K562 (cell line): Measurements from ENCODE around the gene GABPB2. TPM values are rescaled to one million over a fixed set of nuclear protein-coding genes. Genes with fewer than 3 reads are reported as not detected.
A peak's percentile ranks its signal among the peaks of the same experiment; 100 is the strongest.

ENCODE experiments used
- BACH1 ChIP-seq: fragments of 200-800 bp; sonication (Bioruptor generic); IDR thresholded peaks from 2 replicates; pipeline ENCODE4 v1.6.1; 2016; ENCODE audit warnings: missing genetic modification characterization, missing compliant biosample characterization
- CTBP1 ChIP-seq: fragments of 450-650 bp; IDR thresholded peaks from 2 replicates; pipeline ENCODE4 v1.6.1; 2016; ENCODE audit warnings: borderline replicate concordance
- DMBX1 ChIP-seq: fragments of 250-450 bp; sonication (Bioruptor Pico); IDR thresholded peaks from 2 replicates; pipeline ENCODE4 v1.8.0; 2022; ENCODE audit warnings: inconsistent platforms, mild to moderate bottlenecking, moderate library complexity, borderline replicate concordance
- KLF10 ChIP-seq: fragments of 250-450 bp; sonication (Bioruptor Pico); IDR thresholded peaks from 2 replicates; pipeline ENCODE4 v1.6.1; 2021; ENCODE audit warnings: matching md5 sums
- KLF16 ChIP-seq: IDR thresholded peaks from 2 replicates; pipeline ENCODE4 v1.6.1; 2016; ENCODE audit warnings: antibody characterized with exemption
- MBD2 ChIP-seq: sonication (generic); IDR thresholded peaks from 2 replicates; pipeline ENCODE4 v1.6.1; 2016; ENCODE audit warnings: low read depth, borderline replicate concordance
- MCM7 ChIP-seq, 2 experiments: fragments of 450-650 bp; IDR thresholded peaks; 2 replicates each; pipeline ENCODE4 v1.6.1; 2016 to 2018
- NCOA2 ChIP-seq, 2 experiments: fragments of 450-650 bp; IDR thresholded peaks; 2 replicates each; pipeline ENCODE4 v1.6.1; 2018; ENCODE audit warnings: mild to moderate bottlenecking in 2 of 2, moderate library complexity in 1 of 2; ENCODE audit not compliant: partially characterized antibody in 2 of 2
- NFRKB ChIP-seq: fragments of 450-650 bp; IDR thresholded peaks from 2 replicates; pipeline ENCODE4 v1.6.1; 2016; ENCODE audit warnings: low read depth
- NUFIP1 ChIP-seq: fragments of 450-650 bp; IDR thresholded peaks from 2 replicates; pipeline ENCODE4 v1.6.1; 2018; ENCODE audit not compliant: partially characterized antibody
- SMC3 ChIP-seq: conservative IDR thresholded peaks from 2 replicates; pipeline ENCODE4 v1.6.1; 2011; ENCODE audit warnings: low read depth, low read length, improper control_type of control experiment; ENCODE audit not compliant: insufficient read depth
- SRSF9 ChIP-seq: fragments of 200-400 bp; formaldehyde crosslinking; IDR thresholded peaks from 2 replicates; pipeline ENCODE4 v1.6.1; 2017; ENCODE audit warnings: low read depth, low read length, borderline replicate concordance
- TFAM ChIP-seq: fragments of 250-450 bp; sonication (Bioruptor Pico); conservative IDR thresholded peaks from 2 replicates; pipeline ENCODE4 v1.5.0; 2021; ENCODE audit warnings: mild to moderate bottlenecking, moderate library complexity
- ZKSCAN1 ChIP-seq: fragments of 150-350 bp; IDR thresholded peaks from 2 replicates; pipeline ENCODE4 v1.6.1; 2016; ENCODE audit warnings: low read depth, low read length
- ZNF507 ChIP-seq: conservative IDR thresholded peaks from 2 replicates; pipeline ENCODE4 v1.6.1; 2017; ENCODE audit warnings: missing genetic modification characterization, missing compliant biosample characterization
- polyA plus RNA-seq, 8 experiments: library from polyadenylated mRNA; depleted of rRNA in 4 of 8; stranded (reverse) in 5 of 8; unstranded in 3 of 8; fragments of >200 nt; fragmentation: Nextera tagmentation in 2 of 8; fragmentation: Illumina TruSeq in 1 of 8; extraction: Ambion mirVana in 2 of 8; extraction: Trizol in 1 of 8; gene quantifications; 2 replicates each; pipeline versions ENCODE4 v1.2.1 to v1.2.3, GENCODE V29; 2011 to 2014; ENCODE audit warnings: inconsistent platforms in 1 of 8, missing spikeins in 1 of 8
- total RNA-seq, 7 experiments: library from RNA; depleted of rRNA in 6 of 7; stranded (reverse); fragments of >200 nt in 6 of 7; fragmentation: Illumina TruSeq in 2 of 7; extraction: Trizol in 2 of 7; gene quantifications; 2 replicates each; pipeline versions ENCODE4 v1.2.1 to v1.2.3, GENCODE V29; 2011 to 2021; ENCODE audit warnings: low replicate concordance in 1 of 7
- TF ChIP-seq, protein P1 (sequence below): fragments of 250-450 bp; sonication (Bioruptor Pico); IDR thresholded peaks from 2 replicates; pipeline ENCODE4 v1.4.0; 2020
- TF ChIP-seq, protein P2 (sequence below), 2 experiments: fragments of 450-650 bp; IDR thresholded peaks; 2 replicates each; pipeline ENCODE4 v1.6.1; 2016
- TF ChIP-seq, protein P3 (sequence below): fragments of 450-650 bp; IDR thresholded peaks from 2 replicates; pipeline ENCODE4 v1.6.1; 2016; ENCODE audit warnings: low read depth

GABPB2 gene
- total and polyA plus RNA-seq, 9 of the 15 experiments (the other 6 are each of a cell fraction or from before 2014, with no cell fraction given): 2.2 to 13.3 (median 6.1) TPM

- TF ChIP-seq ZKSCAN1 (peak; percentile 36; the same call in 1 of the 2 replicates), ZNF507 (tag) (no peak), NCOA2 (IDR thresholded peaks at IDR 0.05; ENCODE audit: partially characterized antibody in 2 of 2) (no peak), SMC3 (0 out of 2 replicates have a peak, but pooled peaks have one; percentile 17), KLF16 (no peak), NFRKB (peak; percentile 100), CTBP1 (peak; percentile 84), BACH1 (tag) (peak; percentile 71; the same call in 1 of the 2 replicates), DMBX1 (CRISPR knock-in tag) (no peak; the same call in 1 of the 2 replicates), KLF10 (CRISPR knock-in tag) (no peak), MCM7 (IDR thresholded peaks at IDR 0.05) (0 out of 4 replicates have a peak, but pooled peaks of 1 of the 2 experiments have one; percentile 29), NUFIP1 (peak; percentile 55), MBD2 (peak; percentile 58), TFAM (no peak), SRSF9 (no peak)
- TF ChIP-seq, protein P1, sequence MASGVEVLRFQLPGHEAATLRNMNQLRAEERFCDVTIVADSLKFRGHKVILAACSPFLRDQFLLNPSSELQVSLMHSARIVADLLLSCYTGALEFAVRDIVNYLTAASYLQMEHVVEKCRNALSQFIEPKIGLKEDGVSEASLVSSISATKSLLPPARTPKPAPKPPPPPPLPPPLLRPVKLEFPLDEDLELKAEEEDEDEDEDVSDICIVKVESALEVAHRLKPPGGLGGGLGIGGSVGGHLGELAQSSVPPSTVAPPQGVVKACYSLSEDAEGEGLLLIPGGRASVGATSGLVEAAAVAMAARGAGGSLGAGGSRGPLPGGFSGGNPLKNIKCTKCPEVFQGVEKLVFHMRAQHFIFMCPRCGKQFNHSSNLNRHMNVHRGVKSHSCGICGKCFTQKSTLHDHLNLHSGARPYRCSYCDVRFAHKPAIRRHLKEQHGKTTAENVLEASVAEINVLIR: peak; percentile 88
- TF ChIP-seq, protein P2, sequence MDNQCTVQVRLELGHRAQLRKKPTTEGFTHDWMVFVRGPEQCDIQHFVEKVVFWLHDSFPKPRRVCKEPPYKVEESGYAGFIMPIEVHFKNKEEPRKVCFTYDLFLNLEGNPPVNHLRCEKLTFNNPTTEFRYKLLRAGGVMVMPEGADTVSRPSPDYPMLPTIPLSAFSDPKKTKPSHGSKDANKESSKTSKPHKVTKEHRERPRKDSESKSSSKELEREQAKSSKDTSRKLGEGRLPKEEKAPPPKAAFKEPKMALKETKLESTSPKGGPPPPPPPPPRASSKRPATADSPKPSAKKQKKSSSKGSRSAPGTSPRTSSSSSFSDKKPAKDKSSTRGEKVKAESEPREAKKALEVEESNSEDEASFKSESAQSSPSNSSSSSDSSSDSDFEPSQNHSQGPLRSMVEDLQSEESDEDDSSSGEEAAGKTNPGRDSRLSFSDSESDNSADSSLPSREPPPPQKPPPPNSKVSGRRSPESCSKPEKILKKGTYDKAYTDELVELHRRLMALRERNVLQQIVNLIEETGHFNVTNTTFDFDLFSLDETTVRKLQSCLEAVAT (IDR thresholded peaks at IDR 0.05): peak; percentile 54 to 87; a peak in 3 of 4 replicates
- TF ChIP-seq, protein P3, sequence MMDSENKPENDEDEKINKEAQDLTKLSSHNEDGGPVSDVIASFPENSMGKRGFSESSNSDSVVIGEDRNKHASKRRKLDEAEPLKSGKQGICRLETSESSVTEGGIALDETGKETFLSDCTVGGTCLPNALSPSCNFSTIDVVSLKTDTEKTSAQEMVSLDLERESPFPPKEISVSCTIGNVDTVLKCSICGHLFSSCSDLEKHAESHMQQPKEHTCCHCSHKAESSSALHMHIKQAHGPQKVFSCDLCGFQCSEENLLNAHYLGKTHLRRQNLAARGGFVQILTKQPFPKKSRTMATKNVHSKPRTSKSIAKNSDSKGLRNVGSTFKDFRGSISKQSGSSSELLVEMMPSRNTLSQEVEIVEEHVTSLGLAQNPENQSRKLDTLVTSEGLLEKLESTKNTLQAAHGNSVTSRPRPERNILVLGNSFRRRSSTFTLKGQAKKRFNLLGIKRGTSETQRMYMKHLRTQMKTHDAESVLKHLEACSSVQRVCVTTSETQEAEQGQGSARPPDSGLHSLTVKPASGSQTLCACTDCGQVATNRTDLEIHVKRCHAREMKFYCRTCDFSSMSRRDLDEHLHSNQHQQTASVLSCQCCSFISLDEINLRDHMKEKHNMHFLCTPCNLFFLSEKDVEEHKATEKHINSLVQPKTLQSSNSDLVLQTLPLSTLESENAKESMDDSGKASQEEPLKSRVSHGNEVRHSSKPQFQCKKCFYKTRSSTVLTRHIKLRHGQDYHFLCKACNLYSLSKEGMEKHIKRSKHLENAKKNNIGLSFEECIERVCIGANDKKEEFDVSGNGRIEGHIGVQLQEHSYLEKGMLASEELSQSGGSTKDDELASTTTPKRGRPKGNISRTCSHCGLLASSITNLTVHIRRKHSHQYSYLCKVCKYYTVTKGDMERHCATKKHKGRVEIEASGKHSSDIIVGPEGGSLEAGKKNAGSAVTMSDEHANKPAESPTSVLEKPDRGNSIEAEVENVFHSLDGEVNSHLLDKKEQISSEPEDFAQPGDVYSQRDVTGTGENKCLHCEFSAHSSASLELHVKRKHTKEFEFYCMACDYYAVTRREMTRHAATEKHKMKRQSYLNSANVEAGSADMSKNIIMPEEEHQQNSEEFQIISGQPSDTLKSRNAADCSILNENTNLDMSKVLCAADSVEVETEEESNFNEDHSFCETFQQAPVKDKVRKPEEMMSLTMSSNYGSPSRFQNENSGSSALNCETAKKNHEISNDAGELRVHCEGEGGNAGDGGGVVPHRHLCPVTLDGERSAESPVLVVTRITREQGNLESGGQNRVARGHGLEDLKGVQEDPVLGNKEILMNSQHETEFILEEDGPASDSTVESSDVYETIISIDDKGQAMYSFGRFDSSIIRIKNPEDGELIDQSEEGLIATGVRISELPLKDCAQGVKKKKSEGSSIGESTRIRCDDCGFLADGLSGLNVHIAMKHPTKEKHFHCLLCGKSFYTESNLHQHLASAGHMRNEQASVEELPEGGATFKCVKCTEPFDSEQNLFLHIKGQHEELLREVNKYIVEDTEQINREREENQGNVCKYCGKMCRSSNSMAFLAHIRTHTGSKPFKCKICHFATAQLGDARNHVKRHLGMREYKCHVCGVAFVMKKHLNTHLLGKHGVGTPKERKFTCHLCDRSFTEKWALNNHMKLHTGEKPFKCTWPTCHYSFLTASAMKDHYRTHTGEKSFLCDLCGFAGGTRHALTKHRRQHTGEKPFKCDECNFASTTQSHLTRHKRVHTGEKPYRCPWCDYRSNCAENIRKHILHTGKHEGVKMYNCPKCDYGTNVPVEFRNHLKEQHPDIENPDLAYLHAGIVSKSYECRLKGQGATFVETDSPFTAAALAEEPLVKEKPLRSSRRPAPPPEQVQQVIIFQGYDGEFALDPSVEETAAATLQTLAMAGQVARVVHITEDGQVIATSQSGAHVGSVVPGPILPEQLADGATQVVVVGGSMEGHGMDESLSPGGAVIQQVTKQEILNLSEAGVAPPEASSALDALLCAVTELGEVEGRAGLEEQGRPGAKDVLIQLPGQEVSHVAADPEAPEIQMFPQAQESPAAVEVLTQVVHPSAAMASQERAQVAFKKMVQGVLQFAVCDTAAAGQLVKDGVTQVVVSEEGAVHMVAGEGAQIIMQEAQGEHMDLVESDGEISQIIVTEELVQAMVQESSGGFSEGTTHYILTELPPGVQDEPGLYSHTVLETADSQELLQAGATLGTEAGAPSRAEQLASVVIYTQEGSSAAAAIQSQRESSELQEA: peak; percentile 75
Measured at GRCh38 chr1:151070474-151071276, at the start of gene GABPB2 (continued).
